ENCODE results near the gene BEND7. TPM values are rescaled to one million over a fixed set of nuclear protein-coding genes. Genes with fewer than 3 reads are reported as not detected.
"Not testable (repeated sequence)": the region's sequence is repeated elsewhere in the genome, so short reads cannot be mapped to it uniquely, and the experiment has no call there.

BEND7 gene
- total RNA-seq, 4 donors from 2014 or later: 9.7 to 22.2 (median 14.3) TPM

DNA sequence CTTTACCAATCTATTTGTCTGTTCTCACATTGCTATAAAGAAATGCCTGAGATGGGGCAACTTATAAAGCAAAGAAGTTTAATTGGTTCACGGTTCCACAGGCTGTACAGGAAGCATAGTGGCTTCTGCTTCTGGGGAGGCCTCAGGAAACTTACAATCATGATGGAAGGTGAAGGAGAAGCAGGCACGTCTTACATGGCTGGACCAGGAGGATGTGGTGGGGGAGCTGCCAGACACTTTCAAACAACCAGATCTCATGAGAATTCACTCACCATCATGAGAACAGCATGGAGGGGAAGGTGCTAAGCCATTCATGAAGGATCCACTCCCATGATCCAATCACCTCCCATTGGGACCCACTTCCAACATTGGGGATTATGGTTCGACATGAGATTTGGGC, 115.9 kb downstream of the BEND7 start:
- no peak for ATAC-seq (ENCODE audit: low FRiP score)
- TF ChIP-seq, protein P1, sequence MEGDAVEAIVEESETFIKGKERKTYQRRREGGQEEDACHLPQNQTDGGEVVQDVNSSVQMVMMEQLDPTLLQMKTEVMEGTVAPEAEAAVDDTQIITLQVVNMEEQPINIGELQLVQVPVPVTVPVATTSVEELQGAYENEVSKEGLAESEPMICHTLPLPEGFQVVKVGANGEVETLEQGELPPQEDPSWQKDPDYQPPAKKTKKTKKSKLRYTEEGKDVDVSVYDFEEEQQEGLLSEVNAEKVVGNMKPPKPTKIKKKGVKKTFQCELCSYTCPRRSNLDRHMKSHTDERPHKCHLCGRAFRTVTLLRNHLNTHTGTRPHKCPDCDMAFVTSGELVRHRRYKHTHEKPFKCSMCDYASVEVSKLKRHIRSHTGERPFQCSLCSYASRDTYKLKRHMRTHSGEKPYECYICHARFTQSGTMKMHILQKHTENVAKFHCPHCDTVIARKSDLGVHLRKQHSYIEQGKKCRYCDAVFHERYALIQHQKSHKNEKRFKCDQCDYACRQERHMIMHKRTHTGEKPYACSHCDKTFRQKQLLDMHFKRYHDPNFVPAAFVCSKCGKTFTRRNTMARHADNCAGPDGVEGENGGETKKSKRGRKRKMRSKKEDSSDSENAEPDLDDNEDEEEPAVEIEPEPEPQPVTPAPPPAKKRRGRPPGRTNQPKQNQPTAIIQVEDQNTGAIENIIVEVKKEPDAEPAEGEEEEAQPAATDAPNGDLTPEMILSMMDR (IDR thresholded peaks at IDR 0.05): no peak
- no peak for DNase-seq (ENCODE audit: low spot score)

GRCh38 chr10:13404791-13405190, 124.0 kb downstream of the BEND7 start:
- no peak for ATAC-seq (ENCODE audit: low FRiP score)
- TF ChIP-seq, protein P1 (IDR thresholded peaks at IDR 0.05): no peak
- DNase-seq (ENCODE audit: low spot score): no peak

GRCh38 chr10:13404305-13404759, 124.5 kb downstream of the BEND7 start:
- ATAC-seq (ENCODE audit: low FRiP score) (no peak), DNase-seq (ENCODE audit: low spot score) (no peak)
- TF ChIP-seq, protein P1 (IDR thresholded peaks at IDR 0.05): no peak

GRCh38 chr10:13403426-13403825, 125.4 kb downstream of the BEND7 start:
- not testable (repeated sequence) for DNase-seq (ENCODE audit: low spot score)

GRCh38 chr10:13402021-13402420, 126.8 kb downstream of the BEND7 start:
- ATAC-seq (ENCODE audit: low FRiP score) (no peak), DNase-seq (ENCODE audit: low spot score) (no peak)
- TF ChIP-seq, protein P1 (IDR thresholded peaks at IDR 0.05): no peak

More at GRCh38 chr10:13403426-13403825, 125.4 kb downstream of the BEND7 start:
- not testable (repeated sequence) for ATAC-seq (ENCODE audit: low FRiP score)

DNA sequence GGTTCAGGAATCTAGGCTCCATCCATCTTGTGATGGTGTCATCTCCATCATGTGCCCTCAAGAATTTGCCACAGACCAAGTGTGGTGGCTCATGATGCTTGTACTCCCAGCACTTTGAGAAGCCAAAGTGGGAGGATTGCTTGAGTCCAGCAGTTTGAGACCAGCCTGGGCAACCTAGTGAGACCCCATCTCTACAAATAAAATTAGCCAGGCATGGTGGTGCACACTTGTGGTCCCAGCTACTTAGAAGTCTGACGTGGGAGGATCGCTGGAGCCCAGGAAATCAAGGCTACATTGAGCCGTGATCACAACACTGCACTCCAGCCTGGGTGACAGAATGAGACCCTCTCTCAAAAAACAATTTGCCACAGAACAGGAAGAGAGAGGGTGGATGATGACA, 127.7 kb downstream of the BEND7 start:
- TF ChIP-seq, protein P1 (IDR thresholded peaks at IDR 0.05): no peak
- no peak for ATAC-seq (ENCODE audit: low FRiP score)
- DNase-seq (ENCODE audit: low spot score): no peak

GRCh38 chr10:13400196-13400965, 128.4 kb downstream of the BEND7 start:
- TF ChIP-seq, protein P1 (IDR thresholded peaks at IDR 0.05): no peak
- ATAC-seq (ENCODE audit: low FRiP score): no peak
- DNase-seq (ENCODE audit: low spot score): no peak

All from omental fat pad (tissue), 4 donors.